ENCODE results near the gene DMRTC2. TPM values are rescaled to one million over a fixed set of nuclear protein-coding genes. Genes with fewer than 3 reads are reported as not detected.

The DMRTC2 gene
- total RNA-seq, 2 donors from 2014 or later: 9.6 TPM; not detected in 1

DNA sequence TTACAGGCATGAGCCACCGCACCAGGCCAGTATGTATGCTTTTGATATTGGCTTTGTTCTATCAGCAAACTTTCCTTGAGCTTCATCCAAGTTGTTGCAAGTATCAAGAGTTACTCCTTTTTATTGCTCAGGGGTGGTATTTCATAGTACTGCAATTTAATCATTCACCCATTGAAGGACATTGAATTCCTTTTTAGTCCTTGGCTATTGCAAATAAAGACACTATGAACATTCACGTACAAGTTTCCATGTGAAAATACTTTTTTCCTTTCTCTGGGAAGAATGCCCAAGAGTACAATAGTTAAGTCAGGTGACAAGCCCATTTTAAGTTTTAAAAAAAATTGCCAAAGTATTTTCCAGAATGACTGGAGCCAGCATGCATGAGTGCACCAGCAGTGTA is 28.1 kb upstream of the DMRTC2 start:
- Histone ChIP-seq H3K4me3 (no peak overlapping the region), H3K9me3 (no peaks in the 10 kb centered on the region), H3K27ac (no peak overlapping the region), H3K27me3 (replicated peaks; ENCODE audit: insufficient read depth) (no peaks in the 10 kb centered on the region), H3K36me3 (no peaks in the 10 kb centered on the region), H3K4me1 (replicated peaks) (no peaks in the 10 kb centered on the region)
- 34% methylated on average over 2 of the region's 2 CpGs for WGBS
- DNase-seq (ENCODE audit: low spot score): no peak
- no peak for TF ChIP-seq POLR2A (IDR thresholded peaks at IDR 0.05)
- TF ChIP-seq CTCF (IDR thresholded peaks at IDR 0.05): no peak
- no peak for TF ChIP-seq POLR2AphosphoS5 (IDR thresholded peaks at IDR 0.05)
- intact Hi-C loops (cut with DNase I): no loop called here

- DNase-seq (ENCODE audit: low spot score): peak; percentile 41
- Histone ChIP-seq H3K36me3 (no peaks in the 10 kb centered on the region), H3K9me3 (no peaks in the 10 kb centered on the region), H3K27ac (no peak overlapping the region), H3K27me3 (replicated peaks; ENCODE audit: insufficient read depth) (no peaks in the 10 kb centered on the region), H3K4me1 (replicated peaks) (no peaks in the 10 kb centered on the region), H3K4me3 (no peak overlapping the region)
- TF ChIP-seq POLR2AphosphoS5 (IDR thresholded peaks at IDR 0.05) (no peak), POLR2A (IDR thresholded peaks at IDR 0.05) (no peak), CTCF (IDR thresholded peaks at IDR 0.05) (peak; percentile 29 to 75 (median 56))
- 30% methylated on average over 12 of the region's 12 CpGs for WGBS
- intact Hi-C loops (cut with DNase I): no loop called here
These were observed 23.7 kb upstream of the DMRTC2 start for GRCh38 chr19:41821003-41821735.

GRCh38 chr19:41837981-41838708 is 6.7 kb upstream of the DMRTC2 start:
- TF ChIP-seq POLR2A (IDR thresholded peaks at IDR 0.05): no peak
- no peak for TF ChIP-seq CTCF (IDR thresholded peaks at IDR 0.05)
- no peak for TF ChIP-seq POLR2AphosphoS5 (IDR thresholded peaks at IDR 0.05)
- DNase-seq (ENCODE audit: low spot score): no peak
- no peak overlapping the region for H3K27ac ChIP-seq
- WGBS: 62% methylated on average over 13 of the region's 13 CpGs
- no peaks in the 10 kb centered on the region for H3K9me3 ChIP-seq
- H3K4me1 ChIP-seq (replicated peaks): no peaks in the 10 kb centered on the region
- intact Hi-C loops (cut with DNase I): no loop called here
- H3K36me3 ChIP-seq: no peaks in the 10 kb centered on the region
- H3K4me3 ChIP-seq: no peak overlapping the region
- peaks cover 3% of the 10 kb centered on the region for H3K27me3 ChIP-seq (replicated peaks; ENCODE audit: insufficient read depth)

GRCh38 chr19:41839211-41839610 is 5.6 kb upstream of the DMRTC2 start:
- WGBS: 61% methylated on average over 2 of the region's 2 CpGs
- DNase-seq (ENCODE audit: low spot score): no peak
- TF ChIP-seq POLR2A (IDR thresholded peaks at IDR 0.05) (no peak), CTCF (IDR thresholded peaks at IDR 0.05) (no peak), POLR2AphosphoS5 (IDR thresholded peaks at IDR 0.05) (no peak)
- Histone ChIP-seq H3K4me3 (no peak overlapping the region), H3K4me1 (replicated peaks) (no peaks in the 10 kb centered on the region), H3K27ac (no peak overlapping the region), H3K27me3 (replicated peaks; ENCODE audit: insufficient read depth) (peaks cover 3% of the 10 kb centered on the region), H3K36me3 (no peaks in the 10 kb centered on the region), H3K9me3 (no peaks in the 10 kb centered on the region)
- intact Hi-C loops (cut with DNase I): no loop called here
